Panc1 (cell line): Measurements from ENCODE around the gene PPP1R36. TPM values are rescaled to one million over a fixed set of nuclear protein-coding genes. Genes with fewer than 3 reads are reported as not detected.

Experiments
- ATAC-seq: fragments of 200-7000 bp; cut with Tn5 transposase; 2 replicates; pipeline ENCODE4 v1.9.1; 2020; ENCODE audit warnings: mild to moderate bottlenecking, moderate library complexity
- BruUV-seq: library from RNA; stranded (reverse); fragments of 400-500 nt; replicated peaks from 2 replicates; lab custom pipeline; 2021; lab: Mats Ljungman, UMichigan
- CTCF ChIA-PET: fragments of 300-600 bp; sonication (Branson Sonifier 250); formaldehyde crosslinking; loops from one replicate; lab custom pipeline; 2022; ENCODE audit warnings: antibody characterized with exemption; lab: Charles Lee
- POLR2A ChIA-PET: fragments of 300-600 bp; sonication (Branson Sonifier 250); formaldehyde crosslinking; loops from one replicate; lab custom pipeline; 2022; ENCODE audit warnings: antibody characterized with exemption; lab: Charles Lee
- DNase-seq: peaks from one replicate; pipeline ENCODE4 v3.0.0-alpha.2; 2010; ENCODE audit warnings: low read depth, low spot score
- H3K27ac ChIP-seq: 2 replicates; pipeline ENCODE4 v1.5.1; 2011; ENCODE audit warnings: mild to moderate bottlenecking, low read length, inconsistent platforms
- H3K27me3 ChIP-seq: fragments of 200-500 bp; sonication (Bioruptor generic); 2 replicates; pipeline ENCODE4 v1.6.0; 2014; ENCODE audit warnings: low read length, inconsistent platforms; ENCODE audit not compliant: control insufficient read depth, insufficient read depth
- H3K36me3 ChIP-seq: fragments of 200-500 bp; sonication (Bioruptor generic); 2 replicates; pipeline ENCODE4 v1.5.1; 2014; ENCODE audit warnings: inconsistent platforms, mild to moderate bottlenecking, low read length, moderate library complexity; ENCODE audit not compliant: control insufficient read depth, insufficient read depth
- H3K4me1 ChIP-seq: 2 replicates; pipeline ENCODE4 v1.5.1; 2011; ENCODE audit warnings: inconsistent platforms, mild to moderate bottlenecking, low read length, moderate library complexity; ENCODE audit not compliant: control insufficient read depth, insufficient read depth
- H3K4me3 ChIP-seq, 2 experiments: 2 replicates each; pipeline ENCODE4 v1.5.1; 2011 to 2012; ENCODE audit warnings: low read depth in 2 of 2, low read length in 2 of 2, mild to moderate bottlenecking in 2 of 2, inconsistent platforms in 1 of 2, moderate library complexity in 1 of 2
- H3K9me3 ChIP-seq: fragments of 200-500 bp; sonication (Bioruptor generic); 2 replicates; pipeline ENCODE4 v1.5.1; 2014; ENCODE audit warnings: low read depth, mild to moderate bottlenecking, inconsistent platforms, low read length, moderate library complexity; ENCODE audit not compliant: control insufficient read depth, insufficient read depth
- POLR2AphosphoS5 ChIP-seq: IDR thresholded peaks from 2 replicates; pipeline ENCODE4 v1.6.1; 2012; ENCODE audit warnings: mild to moderate bottlenecking, low read depth, low read length, moderate library complexity
- REST ChIP-seq, 2 experiments: IDR thresholded peaks; 2 replicates each; pipeline ENCODE4 v1.6.1; 2011 to 2012; ENCODE audit warnings: low read depth in 2 of 2, control low read depth in 1 of 2, low read length in 1 of 2, mild to moderate bottlenecking in 1 of 2, moderate library complexity in 1 of 2; ENCODE audit not compliant: insufficient read depth in 1 of 2
- SIN3A ChIP-seq: IDR thresholded peaks from 2 replicates; pipeline ENCODE4 v1.6.1; 2012; ENCODE audit warnings: low read depth, mild to moderate bottlenecking, low read length, moderate library complexity, borderline replicate concordance; ENCODE audit not compliant: insufficient read depth
- TCF7L2 ChIP-seq: IDR thresholded peaks from 2 replicates; pipeline ENCODE4 v1.6.1; 2011; ENCODE audit warnings: mild to moderate bottlenecking, low read depth, low read length, inconsistent platforms
- in situ Hi-C: cut with HindIII; loops from 2 replicates; pipeline ENCODE4 v1.10.0; 2016; ENCODE audit warnings: low sequenced_read_pairs, low pct_unique_long_range_greater_than_20kb
- intact Hi-C: fragments of 100-400 bp; cut with micrococcal nuclease; formaldehyde crosslinking; loops from one replicate; pipeline ENCODE4 v1.10.0; 2022; ENCODE audit not compliant: unreplicated experiment
- total RNA-seq: library from RNA; stranded (reverse); gene quantifications from one replicate; pipeline ENCODE4 v1.2.1, GENCODE V29; 2021; ENCODE audit not compliant: unreplicated experiment
- TF ChIP-seq, protein P1 (sequence below): fragments of 450-650 bp; IDR thresholded peaks from 2 replicates; pipeline ENCODE4 v1.5.1; 2017; ENCODE audit warnings: mild to moderate bottlenecking

PPP1R36 gene
- total RNA-seq, 1 experiment from 2014 or later, result 0.69 TPM

GRCh38 chr14:64510825-64511671 lies 38.7 kb upstream of the PPP1R36 start:
- ChIA-PET POLR2A (interaction anchor here (0.6 kb wide), 1 partner anchor 29 kb away, joined by 15 read pairs; no protein-coding TSS in a partner anchor), CTCF (no interaction called here)
- DNase-seq (peak; percentile 54), ATAC-seq (peak; percentile 72)
- intact Hi-C loops, result no loop called here
- Histone ChIP-seq H3K27me3 (no peaks in the 10 kb centered on the region), H3K36me3 (no peaks in the 10 kb centered on the region; the same call in 1 of the 2 replicates), H3K27ac (peak overlapping the region; percentile 42), H3K4me1 (peaks cover 33% of the 10 kb centered on the region), H3K4me3 (no peak overlapping the region), H3K9me3 (no peaks in the 10 kb centered on the region)
- BruUV-seq, result no TSS peak
- in situ Hi-C loops, result no loop called here
- no peak for TF ChIP-seq SIN3A
- TF ChIP-seq, protein P1, sequence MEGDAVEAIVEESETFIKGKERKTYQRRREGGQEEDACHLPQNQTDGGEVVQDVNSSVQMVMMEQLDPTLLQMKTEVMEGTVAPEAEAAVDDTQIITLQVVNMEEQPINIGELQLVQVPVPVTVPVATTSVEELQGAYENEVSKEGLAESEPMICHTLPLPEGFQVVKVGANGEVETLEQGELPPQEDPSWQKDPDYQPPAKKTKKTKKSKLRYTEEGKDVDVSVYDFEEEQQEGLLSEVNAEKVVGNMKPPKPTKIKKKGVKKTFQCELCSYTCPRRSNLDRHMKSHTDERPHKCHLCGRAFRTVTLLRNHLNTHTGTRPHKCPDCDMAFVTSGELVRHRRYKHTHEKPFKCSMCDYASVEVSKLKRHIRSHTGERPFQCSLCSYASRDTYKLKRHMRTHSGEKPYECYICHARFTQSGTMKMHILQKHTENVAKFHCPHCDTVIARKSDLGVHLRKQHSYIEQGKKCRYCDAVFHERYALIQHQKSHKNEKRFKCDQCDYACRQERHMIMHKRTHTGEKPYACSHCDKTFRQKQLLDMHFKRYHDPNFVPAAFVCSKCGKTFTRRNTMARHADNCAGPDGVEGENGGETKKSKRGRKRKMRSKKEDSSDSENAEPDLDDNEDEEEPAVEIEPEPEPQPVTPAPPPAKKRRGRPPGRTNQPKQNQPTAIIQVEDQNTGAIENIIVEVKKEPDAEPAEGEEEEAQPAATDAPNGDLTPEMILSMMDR, result peak; percentile 82

GRCh38 chr14:64513271-64513670 lies 36.5 kb upstream of the PPP1R36 start:
- intact Hi-C loops, result no loop called here
- in situ Hi-C loops, result no loop called here
- BruUV-seq, result no TSS peak
- Histone ChIP-seq H3K27me3 (no peaks in the 10 kb centered on the region), H3K4me3 (no peak overlapping the region), H3K4me1 (peaks cover 19% of the 10 kb centered on the region), H3K9me3 (no peaks in the 10 kb centered on the region), H3K36me3 (no peaks in the 10 kb centered on the region; the same call in 1 of the 2 replicates), H3K27ac (no peak overlapping the region)
- ChIA-PET CTCF (no interaction called here), POLR2A (no interaction called here)
- no peak for TF ChIP-seq TCF7L2
- TF ChIP-seq POLR2AphosphoS5, result no peak
- no peak for TF ChIP-seq REST (IDR thresholded peaks at IDR 0.05; ENCODE audit: insufficient read depth in 1 of 2, low read depth in 2 of 2, low read length in 1 of 2)
- TF ChIP-seq, protein P1, result no peak
- no peak for TF ChIP-seq SIN3A
- no peak for DNase-seq
- no peak for ATAC-seq
